ENCODE data around the gene TPT1. TPM values are rescaled to one million over a fixed set of nuclear protein-coding genes. Genes with fewer than 3 reads are reported as not detected.
"Not testable (repeated sequence)": the region's sequence is repeated elsewhere in the genome, so short reads cannot be mapped to it uniquely, and the experiment has no call there.

The TPT1 gene
- total RNA-seq, 1 experiment from 2014 or later = 2,237 TPM

DNA sequence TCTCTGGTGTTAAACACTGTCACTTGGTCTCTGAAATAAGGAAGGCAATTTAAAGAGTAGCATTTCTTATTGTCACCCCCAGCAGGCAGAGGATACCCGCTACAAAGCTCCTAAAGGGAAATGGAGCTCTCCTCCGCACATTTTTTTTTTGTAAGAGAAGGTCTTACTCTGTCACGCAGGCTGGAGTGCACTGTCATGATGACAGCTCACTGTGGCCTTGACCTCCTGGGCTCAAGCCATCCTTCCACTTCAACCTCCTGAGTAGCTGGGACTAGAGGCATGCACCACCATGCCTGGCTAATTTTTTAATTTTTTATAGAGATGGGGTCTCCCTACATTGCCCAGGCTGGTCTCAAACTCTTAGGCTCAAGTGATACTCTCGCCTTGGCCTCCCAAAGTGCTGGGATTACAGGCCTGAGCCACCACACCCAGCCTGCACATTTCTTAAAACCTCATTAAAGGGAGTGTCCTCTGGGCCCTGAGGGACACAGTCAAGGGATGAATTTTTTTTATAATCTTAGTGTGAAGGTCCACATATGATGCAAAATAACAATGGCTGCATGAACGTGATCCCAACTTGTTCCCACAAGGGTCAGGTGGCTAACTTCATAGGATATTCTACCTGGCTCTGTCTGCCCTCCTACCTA is 45.0 kb upstream of the TPT1 start:
- no peaks in the 10 kb centered on the region for H3K4me1 ChIP-seq (replicated peaks; ENCODE audit: insufficient read depth)
- H3K27me3 ChIP-seq (ENCODE audit: insufficient read depth, low read depth) = no peaks in the 10 kb centered on the region
- BruUV-seq (replicated peaks) = no TSS peak
- H3K27ac ChIP-seq = no peak overlapping the region
- POLR2A ChIA-PET (ENCODE audit: unreplicated experiment) = no interaction called here
- H3K79me2 ChIP-seq (ENCODE audit: low read depth) = no peaks in the 10 kb centered on the region
- CTCF ChIA-PET = interaction anchor here (0.6 kb wide), 1 partner anchor 13 kb away, joined by 3 read pairs; no protein-coding TSS in a partner anchor
- intact Hi-C loops (cut with micrococcal nuclease; ENCODE audit: unreplicated experiment) = no loop called here
- no peak for TF ChIP-seq EZH2 (IDR thresholded peaks at IDR 0.05; ENCODE audit: low read depth)
- TF ChIP-seq, protein P1, sequence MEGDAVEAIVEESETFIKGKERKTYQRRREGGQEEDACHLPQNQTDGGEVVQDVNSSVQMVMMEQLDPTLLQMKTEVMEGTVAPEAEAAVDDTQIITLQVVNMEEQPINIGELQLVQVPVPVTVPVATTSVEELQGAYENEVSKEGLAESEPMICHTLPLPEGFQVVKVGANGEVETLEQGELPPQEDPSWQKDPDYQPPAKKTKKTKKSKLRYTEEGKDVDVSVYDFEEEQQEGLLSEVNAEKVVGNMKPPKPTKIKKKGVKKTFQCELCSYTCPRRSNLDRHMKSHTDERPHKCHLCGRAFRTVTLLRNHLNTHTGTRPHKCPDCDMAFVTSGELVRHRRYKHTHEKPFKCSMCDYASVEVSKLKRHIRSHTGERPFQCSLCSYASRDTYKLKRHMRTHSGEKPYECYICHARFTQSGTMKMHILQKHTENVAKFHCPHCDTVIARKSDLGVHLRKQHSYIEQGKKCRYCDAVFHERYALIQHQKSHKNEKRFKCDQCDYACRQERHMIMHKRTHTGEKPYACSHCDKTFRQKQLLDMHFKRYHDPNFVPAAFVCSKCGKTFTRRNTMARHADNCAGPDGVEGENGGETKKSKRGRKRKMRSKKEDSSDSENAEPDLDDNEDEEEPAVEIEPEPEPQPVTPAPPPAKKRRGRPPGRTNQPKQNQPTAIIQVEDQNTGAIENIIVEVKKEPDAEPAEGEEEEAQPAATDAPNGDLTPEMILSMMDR (conservative IDR thresholded peaks at IDR 0.05) = no peak
- H3K9me2 ChIP-seq (ENCODE audit: insufficient read depth) = no peaks in the 10 kb centered on the region
- H3K36me3 ChIP-seq (ENCODE audit: low read depth) = no peaks in the 10 kb centered on the region
- no peaks in the 10 kb centered on the region for H4K20me1 ChIP-seq (ENCODE audit: insufficient read depth)
- no peaks in the 10 kb centered on the region for H3F3A ChIP-seq (ENCODE audit: insufficient read depth, low read depth)
- H3K9me3 ChIP-seq (ENCODE audit: insufficient read depth, low read depth) = no peaks in the 10 kb centered on the region
- H2AFZ ChIP-seq = no peak overlapping the region
- DNase-seq = no peak
- no peak overlapping the region for H3K4me2 ChIP-seq
- H3K4me3 ChIP-seq = no peak overlapping the region

DNA sequence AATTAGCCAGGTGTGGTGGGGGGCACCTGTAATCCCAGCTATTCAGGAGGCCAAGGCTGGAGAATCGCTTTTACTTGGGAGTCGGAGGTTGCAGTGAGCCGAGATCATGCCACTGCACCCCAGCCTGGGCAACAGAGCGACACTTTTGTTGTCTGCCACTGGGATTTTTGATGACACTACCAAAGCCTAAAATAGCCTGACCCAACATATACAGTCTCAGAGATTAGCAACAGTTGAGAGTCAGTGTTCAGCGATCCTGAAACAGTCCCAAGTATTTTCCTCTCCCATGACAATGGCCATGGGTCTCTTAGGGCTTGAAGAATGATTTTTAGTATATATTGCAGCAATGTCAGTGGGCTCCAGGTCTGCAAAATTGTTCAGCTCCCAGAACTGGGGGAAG is 44.3 kb upstream of the TPT1 start:
- H4K20me1 ChIP-seq (ENCODE audit: insufficient read depth) = no peaks in the 10 kb centered on the region
- intact Hi-C loops (cut with micrococcal nuclease; ENCODE audit: unreplicated experiment) = no loop called here
- BruUV-seq (replicated peaks) = no TSS peak
- no peak overlapping the region for H3K27ac ChIP-seq
- H3K36me3 ChIP-seq (ENCODE audit: low read depth) = no peaks in the 10 kb centered on the region
- TF ChIP-seq, protein P1 (conservative IDR thresholded peaks at IDR 0.05) = no peak
- TF ChIP-seq EZH2 (IDR thresholded peaks at IDR 0.05; ENCODE audit: low read depth) = no peak
- CTCF ChIA-PET = interaction anchor here (0.6 kb wide), 1 partner anchor 12 kb away, joined by 3 read pairs; no protein-coding TSS in a partner anchor
- H3K4me3 ChIP-seq = no peak overlapping the region
- no peaks in the 10 kb centered on the region for H3K27me3 ChIP-seq (ENCODE audit: insufficient read depth, low read depth)
- H2AFZ ChIP-seq = no peak overlapping the region
- H3K9me3 ChIP-seq (ENCODE audit: insufficient read depth, low read depth) = no peaks in the 10 kb centered on the region
- no peaks in the 10 kb centered on the region for H3K4me1 ChIP-seq (replicated peaks; ENCODE audit: insufficient read depth)
- POLR2A ChIA-PET (ENCODE audit: unreplicated experiment) = no interaction called here
- no peaks in the 10 kb centered on the region for H3K79me2 ChIP-seq (ENCODE audit: low read depth)
- no peak overlapping the region for H3K4me2 ChIP-seq
- no peaks in the 10 kb centered on the region for H3K9me2 ChIP-seq (ENCODE audit: insufficient read depth)
- no peak for DNase-seq
- H3F3A ChIP-seq (ENCODE audit: insufficient read depth, low read depth) = no peaks in the 10 kb centered on the region

DNA sequence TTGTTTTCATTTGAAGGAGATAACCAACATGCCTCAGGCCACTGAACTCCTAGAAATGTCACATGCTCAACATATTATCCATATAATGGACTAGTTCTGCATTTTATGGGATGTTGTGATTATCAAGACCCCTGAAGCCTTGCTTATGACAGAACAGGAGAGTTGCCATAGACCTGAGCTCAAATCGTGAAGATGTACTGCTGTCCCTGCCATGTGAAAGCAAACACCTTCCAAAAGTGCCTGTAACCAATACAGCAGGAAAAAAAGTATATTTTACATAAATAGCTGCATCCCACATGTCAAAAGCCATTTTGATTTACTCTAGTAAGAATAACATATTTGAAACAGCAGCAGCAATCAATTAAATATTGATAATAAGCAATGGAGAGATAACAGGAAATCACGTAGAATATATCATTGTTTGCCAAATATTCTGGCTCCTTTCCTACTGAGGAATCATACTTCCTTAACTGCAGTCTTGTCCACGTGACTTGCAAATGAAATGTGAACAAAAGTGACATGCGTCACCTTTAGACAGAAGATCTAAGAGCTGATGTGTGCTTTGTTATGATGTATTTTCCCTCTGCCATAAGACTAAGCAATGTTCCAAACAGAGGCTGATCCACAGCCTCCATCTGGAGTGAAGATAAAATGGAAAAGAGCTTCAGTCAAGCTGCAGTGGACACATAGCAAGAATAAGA is 43.6 kb upstream of the TPT1 start:
- Histone ChIP-seq H3K36me3 (ENCODE audit: low read depth) (no peaks in the 10 kb centered on the region), H3K4me3 (no peak overlapping the region), H2AFZ (no peak overlapping the region), H3K79me2 (ENCODE audit: low read depth) (no peaks in the 10 kb centered on the region), H3K9me2 (ENCODE audit: insufficient read depth) (no peaks in the 10 kb centered on the region), H3K27ac (no peak overlapping the region), H3K4me2 (no peak overlapping the region), H3F3A (ENCODE audit: insufficient read depth, low read depth) (no peaks in the 10 kb centered on the region), H3K27me3 (ENCODE audit: insufficient read depth, low read depth) (no peaks in the 10 kb centered on the region), H4K20me1 (ENCODE audit: insufficient read depth) (no peaks in the 10 kb centered on the region), H3K9me3 (ENCODE audit: insufficient read depth, low read depth) (no peaks in the 10 kb centered on the region), H3K4me1 (replicated peaks; ENCODE audit: insufficient read depth) (no peaks in the 10 kb centered on the region)
- intact Hi-C loops (cut with micrococcal nuclease; ENCODE audit: unreplicated experiment) = no loop called here
- BruUV-seq (replicated peaks) = no TSS peak
- ChIA-PET CTCF (no interaction called here), POLR2A (ENCODE audit: unreplicated experiment) (no interaction called here)
- TF ChIP-seq, protein P1 (conservative IDR thresholded peaks at IDR 0.05) = no peak
- no peak for TF ChIP-seq EZH2 (IDR thresholded peaks at IDR 0.05; ENCODE audit: low read depth)
- DNase-seq = no peak

DNA sequence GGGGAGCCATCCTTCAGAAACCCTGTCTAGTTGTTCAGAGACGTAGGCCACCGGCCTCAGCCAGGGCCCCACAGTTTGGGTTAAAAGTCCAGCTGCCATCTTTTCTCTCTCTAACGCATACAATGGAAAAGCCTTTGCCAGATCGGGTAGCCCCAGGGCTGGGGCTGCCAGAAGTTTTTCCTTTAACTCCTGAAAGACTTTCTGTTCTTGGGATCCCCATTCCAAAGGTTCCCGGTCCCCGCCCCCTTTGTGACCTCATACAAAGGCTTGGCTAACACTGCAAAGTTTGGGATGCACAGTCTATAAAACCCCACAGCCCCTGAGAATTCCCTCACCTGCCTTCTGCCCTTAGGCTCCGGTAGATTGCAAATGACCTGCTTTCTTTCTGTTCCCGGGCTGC is 41.8 kb upstream of the TPT1 start:
- intact Hi-C loops (cut with micrococcal nuclease; ENCODE audit: unreplicated experiment); H3K9me3 ChIP-seq (ENCODE audit: insufficient read depth, low read depth); H3K9me2 ChIP-seq (ENCODE audit: insufficient read depth); H2AFZ ChIP-seq; POLR2A ChIA-PET (ENCODE audit: unreplicated experiment); H4K20me1 ChIP-seq (ENCODE audit: insufficient read depth); BruUV-seq (replicated peaks); H3K36me3 ChIP-seq (ENCODE audit: low read depth); H3K27ac ChIP-seq; CTCF ChIA-PET; H3K4me3 ChIP-seq; DNase-seq; H3K4me1 ChIP-seq (replicated peaks; ENCODE audit: insufficient read depth); H3F3A ChIP-seq (ENCODE audit: insufficient read depth, low read depth); H3K4me2 ChIP-seq; H3K79me2 ChIP-seq (ENCODE audit: low read depth); H3K27me3 ChIP-seq (ENCODE audit: insufficient read depth, low read depth): not testable (repeated sequence)
